ENCODE results near the gene CCDC63. TPM values are rescaled to one million over a fixed set of nuclear protein-coding genes. Genes with fewer than 3 reads are reported as not detected.

The CCDC63 gene
- total RNA-seq, 1 donor from 2014 or later: not detected

Other genes with a start within 250 kb of the CCDC63 start
- 13.0 TPM for gene TCTN1, start 232.9 kb upstream of the CCDC63 start, total RNA-seq
- gene HVCN1, start 157.9 kb upstream of the CCDC63 start, total RNA-seq: 1.3 TPM
- 109 TPM for gene PPP1CC, start 104.1 kb upstream of the CCDC63 start, total RNA-seq
- 1.7 TPM for gene MYL2, start 73.6 kb downstream of the CCDC63 start, total RNA-seq
- not detected for gene CUX2, start 187.2 kb downstream of the CCDC63 start, total RNA-seq